Measurements from ENCODE around the gene ARHGEF9. TPM values are rescaled to one million over a fixed set of nuclear protein-coding genes. Genes with fewer than 3 reads are reported as not detected.

The ARHGEF9 gene
- total and polyA plus RNA-seq, 11 donors: 13.0 to 57.7 (median 40.2) TPM

DNA sequence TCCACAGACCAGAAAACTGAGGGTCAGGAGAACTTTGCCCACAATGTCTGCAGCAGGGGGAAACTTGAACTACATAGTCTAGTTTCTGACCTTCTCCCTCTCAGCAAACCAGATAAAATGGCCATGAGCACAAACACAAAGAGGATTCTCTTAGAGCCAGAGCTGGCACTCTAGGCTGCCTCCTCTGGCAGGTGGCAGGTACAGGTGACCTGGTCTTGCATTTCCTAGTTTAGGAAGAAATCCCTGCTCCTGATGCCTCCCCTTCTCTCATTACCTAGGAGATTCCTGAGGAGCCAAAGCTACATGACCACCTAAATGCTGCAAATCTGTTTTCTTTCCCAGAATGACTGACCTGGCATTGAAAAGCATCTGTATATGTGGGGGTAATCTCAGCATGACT is 45.1 kb downstream of the ARHGEF9 start:
- H3K27ac ChIP-seq: no peak overlapping the region
- H3K36me3 ChIP-seq: no peaks in the 10 kb centered on the region
- no peak overlapping the region for H3K4me3 ChIP-seq
- DNase-seq (no peak), ATAC-seq (no peak)
- H3K27me3 ChIP-seq: no peaks in the 10 kb centered on the region
- H3K4me1 ChIP-seq: peaks cover 0 to 31% (median 2%) of the 10 kb centered on the region in 12 donors
- intact Hi-C loops (cut with DNase I): no loop called here
- H3K9me3 ChIP-seq: no peaks in the 10 kb centered on the region
- TF ChIP-seq, protein P1, sequence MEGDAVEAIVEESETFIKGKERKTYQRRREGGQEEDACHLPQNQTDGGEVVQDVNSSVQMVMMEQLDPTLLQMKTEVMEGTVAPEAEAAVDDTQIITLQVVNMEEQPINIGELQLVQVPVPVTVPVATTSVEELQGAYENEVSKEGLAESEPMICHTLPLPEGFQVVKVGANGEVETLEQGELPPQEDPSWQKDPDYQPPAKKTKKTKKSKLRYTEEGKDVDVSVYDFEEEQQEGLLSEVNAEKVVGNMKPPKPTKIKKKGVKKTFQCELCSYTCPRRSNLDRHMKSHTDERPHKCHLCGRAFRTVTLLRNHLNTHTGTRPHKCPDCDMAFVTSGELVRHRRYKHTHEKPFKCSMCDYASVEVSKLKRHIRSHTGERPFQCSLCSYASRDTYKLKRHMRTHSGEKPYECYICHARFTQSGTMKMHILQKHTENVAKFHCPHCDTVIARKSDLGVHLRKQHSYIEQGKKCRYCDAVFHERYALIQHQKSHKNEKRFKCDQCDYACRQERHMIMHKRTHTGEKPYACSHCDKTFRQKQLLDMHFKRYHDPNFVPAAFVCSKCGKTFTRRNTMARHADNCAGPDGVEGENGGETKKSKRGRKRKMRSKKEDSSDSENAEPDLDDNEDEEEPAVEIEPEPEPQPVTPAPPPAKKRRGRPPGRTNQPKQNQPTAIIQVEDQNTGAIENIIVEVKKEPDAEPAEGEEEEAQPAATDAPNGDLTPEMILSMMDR (IDR thresholded peaks at IDR 0.05): no peak
- no peak for TF ChIP-seq POLR2A (IDR thresholded peaks at IDR 0.05)

DNA sequence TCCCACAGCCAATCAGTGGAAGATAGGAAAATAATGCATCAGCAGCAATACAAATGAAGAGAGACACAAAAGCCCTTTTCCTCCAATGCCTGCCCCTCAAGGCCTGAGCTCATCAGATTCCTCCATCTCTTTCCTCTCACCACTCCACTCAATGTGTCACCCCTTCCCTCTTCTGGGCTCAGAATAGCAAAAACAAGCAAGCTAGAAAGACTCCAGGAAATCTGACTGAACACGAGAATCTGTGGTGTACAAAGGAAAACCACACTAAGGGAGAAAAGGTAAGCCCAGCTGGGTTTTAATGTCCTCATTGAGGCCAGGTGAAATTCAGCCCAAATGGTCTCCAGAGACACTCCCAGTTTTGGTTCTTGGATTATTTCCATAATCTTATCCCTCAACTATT is 46.3 kb downstream of the ARHGEF9 start:
- no peaks in the 10 kb centered on the region for H3K27me3 ChIP-seq
- H3K4me1 ChIP-seq: peaks cover 0 to 22% (median 2%) of the 10 kb centered on the region in 12 donors
- H3K4me3 ChIP-seq: no peak overlapping the region
- no peaks in the 10 kb centered on the region for H3K9me3 ChIP-seq
- TF ChIP-seq, protein P1 (IDR thresholded peaks at IDR 0.05): no peak
- TF ChIP-seq POLR2A (IDR thresholded peaks at IDR 0.05): no peak
- no peak overlapping the region for H3K27ac ChIP-seq
- H3K36me3 ChIP-seq: no peaks in the 10 kb centered on the region
- 58 to 72% (median 66%) methylated on average over 1 of the region's 1 CpG for WGBS, 4 donors
- no peak for ATAC-seq
- intact Hi-C loops (cut with DNase I): no loop called here
- DNase-seq: no peak

DNA sequence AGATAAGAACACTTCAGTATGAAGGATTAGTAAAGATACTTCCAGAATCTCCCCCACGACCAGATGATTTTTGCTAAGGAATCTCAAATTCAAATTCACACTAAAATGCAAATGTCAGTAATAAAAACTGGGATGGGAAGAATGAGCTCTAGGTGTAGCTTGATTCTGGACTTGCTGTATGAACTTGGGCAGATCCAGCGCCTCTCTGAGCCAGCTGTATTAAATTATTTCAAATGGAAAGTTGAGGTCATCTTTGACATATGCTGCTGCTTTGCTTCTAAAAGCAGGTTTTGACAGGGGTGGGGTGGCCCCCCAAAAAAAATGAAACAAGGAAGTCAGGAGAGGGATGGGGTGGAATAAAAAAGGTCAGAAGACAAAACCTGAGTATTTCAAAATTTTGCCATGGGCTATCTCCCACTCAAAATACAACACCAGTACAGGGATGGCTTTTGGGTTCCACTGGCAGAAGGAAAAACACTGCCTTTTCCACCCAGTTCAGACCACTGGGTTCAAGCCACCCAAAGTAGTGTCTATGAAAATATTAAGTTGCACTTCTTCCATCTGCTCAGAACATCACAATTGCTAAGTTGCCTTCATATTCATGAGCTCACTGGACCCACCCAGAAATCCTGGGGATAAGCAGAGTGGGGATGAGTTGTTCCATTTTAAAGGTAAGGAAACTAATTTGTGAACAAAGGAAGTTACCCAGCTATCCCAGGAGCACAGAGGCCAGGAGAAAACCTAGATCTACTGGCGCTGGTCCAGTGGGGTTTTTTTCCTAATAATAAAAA is 47.7 kb downstream of the ARHGEF9 start:
- no peak overlapping the region for H3K27ac ChIP-seq
- no peak for TF ChIP-seq POLR2A (IDR thresholded peaks at IDR 0.05)
- no peak overlapping the region for H3K4me3 ChIP-seq
- intact Hi-C loops (cut with DNase I): no loop called here
- DNase-seq: no peak
- H3K9me3 ChIP-seq: no peaks in the 10 kb centered on the region
- no peaks in the 10 kb centered on the region for H3K36me3 ChIP-seq
- H3K4me1 ChIP-seq: peaks cover 0 to 17% (median 2%) of the 10 kb centered on the region in 12 donors
- WGBS, 4 donors: 61 to 96% (median 79%) methylated on average over 3 of the region's 3 CpGs
- no peaks in the 10 kb centered on the region for H3K27me3 ChIP-seq
- no peak for ATAC-seq

DNA sequence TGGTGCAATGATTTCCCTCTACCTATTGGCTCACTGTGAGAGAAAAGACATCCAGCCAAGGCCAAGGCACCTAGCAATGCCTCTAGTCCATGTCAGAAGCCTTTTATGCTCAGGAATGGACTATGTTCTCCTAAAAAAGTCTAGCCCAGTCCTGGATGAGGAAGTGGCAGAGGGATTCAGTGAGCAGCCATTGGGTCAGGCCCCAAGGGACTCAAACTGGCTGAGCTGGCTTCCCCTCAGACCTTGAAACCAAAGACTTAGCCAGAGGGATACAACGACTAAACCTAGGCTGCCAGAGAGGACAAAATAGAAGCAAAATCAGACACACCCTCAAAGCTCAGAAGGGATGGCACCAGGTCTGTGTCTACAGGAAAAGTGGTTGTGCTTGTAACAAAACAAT is 49.1 kb downstream of the ARHGEF9 start:
- 4 to 20% (median 4%) methylated on average over 1 of the region's 1 CpG for WGBS, 4 donors
- Histone ChIP-seq H3K27ac (no peak overlapping the region), H3K9me3 (no peaks in the 10 kb centered on the region), H3K27me3 (no peaks in the 10 kb centered on the region), H3K4me1 (peaks cover 0 to 16% (median 2%) of the 10 kb centered on the region in 12 donors), H3K36me3 (no peaks in the 10 kb centered on the region), H3K4me3 (no peak overlapping the region)
- intact Hi-C loops (cut with DNase I): no loop called here
- ATAC-seq (no peak), DNase-seq (no peak)
- no peak for TF ChIP-seq POLR2A (IDR thresholded peaks at IDR 0.05)
- TF ChIP-seq, protein P1 (IDR thresholded peaks at IDR 0.05): no peak
